CD4-positive, alpha-beta T cell treated with Interleukin-17A for 4 hours (primary cell): ENCODE data around the gene MMP15.
"Not testable (repeated sequence)": the region's sequence is repeated elsewhere in the genome, so short reads cannot be mapped to it uniquely, and the experiment has no call there.

Experiments
- DNase-seq: peaks from one replicate; pipeline ENCODE4 v3.0.0-alpha.2; 2020; ENCODE audit warnings: mixed read lengths

The MMP15 gene

DNA sequence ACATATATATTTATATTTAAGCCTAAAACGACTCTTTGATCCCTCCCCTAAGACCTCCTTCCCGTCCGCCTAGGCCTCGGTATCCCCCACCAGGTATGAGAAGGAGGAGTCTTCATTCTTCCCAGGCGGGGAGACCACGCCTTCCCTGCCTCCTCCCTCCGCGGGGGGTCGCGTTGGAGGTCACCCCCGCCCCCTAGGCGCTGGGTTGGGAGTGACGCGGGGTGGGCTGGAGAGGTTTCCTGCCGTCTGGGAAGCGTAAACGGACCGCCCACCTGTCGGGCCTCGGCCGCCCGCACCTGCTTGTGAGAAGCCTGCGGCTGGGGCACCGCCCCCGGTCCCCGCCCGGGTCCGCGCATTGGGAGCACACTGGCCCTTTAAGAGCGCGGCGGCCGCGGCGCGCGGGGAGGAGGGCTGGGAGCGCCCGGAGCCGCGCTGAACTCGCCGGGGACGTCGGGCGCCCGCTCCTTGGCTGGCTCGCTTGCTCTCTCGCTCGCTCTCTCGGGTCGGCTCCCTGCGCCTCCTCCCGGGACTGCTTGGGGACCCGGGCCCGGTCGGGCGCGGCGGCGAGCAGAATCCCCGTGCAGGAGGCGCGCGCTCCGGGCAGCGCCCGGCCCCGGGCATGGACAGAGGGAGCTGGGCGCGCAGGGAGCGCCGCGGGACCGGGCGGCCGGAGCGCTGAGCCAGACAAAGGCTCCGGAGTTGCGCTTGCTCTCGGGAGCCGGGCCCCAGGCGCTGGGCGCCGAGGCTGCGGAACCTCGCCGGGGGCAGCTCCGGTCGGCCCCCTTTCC is at the start of gene MMP15:
MMP15 (plus strand) TSS at position 404 of the 788 bp plus-strand sequence. CDS start 597 bp downstream, outside the sequence.
- DNase-seq = peak; percentile 76

DNA sequence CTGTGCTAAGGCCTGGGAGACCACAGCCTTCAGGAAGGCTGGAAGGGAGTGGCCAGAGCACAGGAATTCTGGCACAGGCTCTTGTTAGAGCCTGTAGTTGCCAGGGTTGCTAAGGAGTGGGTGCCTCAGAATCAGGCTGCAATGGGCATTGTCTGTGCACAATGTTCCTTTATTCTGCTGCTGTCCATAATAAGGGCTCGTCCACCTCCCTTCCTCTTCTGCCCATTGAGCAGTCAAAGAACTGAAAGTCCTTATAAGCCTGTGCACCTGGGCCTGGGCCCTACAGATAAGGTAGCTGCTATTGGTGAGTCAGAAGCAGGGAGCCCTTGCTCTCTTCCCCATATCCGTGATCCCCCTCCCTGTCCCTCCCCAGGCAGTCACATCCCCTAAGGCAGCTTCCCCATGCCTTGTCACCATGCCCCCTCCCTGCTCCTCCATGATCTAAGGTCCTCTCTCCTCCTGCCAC is 49.2 kb upstream of the MMP15 start:
- DNase-seq = no peak

DNA sequence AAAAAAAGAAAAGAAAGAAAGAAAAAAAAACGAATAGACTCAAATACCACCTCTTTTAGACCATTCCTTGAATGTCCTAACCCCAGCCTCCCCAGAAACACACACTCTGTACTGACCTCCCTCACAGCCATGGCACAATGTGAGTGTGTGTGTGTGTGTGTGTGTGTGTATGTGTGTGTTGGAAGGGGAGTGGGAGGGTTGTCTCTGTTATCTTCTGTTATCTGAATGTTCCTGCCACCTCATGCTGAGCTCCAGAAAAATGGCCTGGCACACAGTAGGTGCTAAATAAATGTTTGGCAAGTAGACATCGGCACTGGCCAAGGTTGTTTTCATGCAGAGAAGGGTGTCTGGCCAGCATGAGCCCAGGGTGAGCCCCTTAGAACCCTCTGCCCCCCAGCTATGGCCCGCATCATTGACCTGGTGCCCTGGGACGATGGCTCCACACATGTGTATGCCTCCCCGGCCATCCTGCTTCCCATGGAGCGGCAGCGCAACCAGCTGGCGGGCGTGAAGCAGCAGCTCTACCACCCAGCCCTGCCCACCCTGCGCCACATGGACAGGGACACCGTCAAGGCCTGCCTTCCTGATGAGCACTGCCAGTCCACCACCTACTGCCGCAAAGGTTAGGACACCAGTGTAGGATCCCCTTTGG is 48.0 kb upstream of the MMP15 start:
- DNase-seq = no peak

DNA sequence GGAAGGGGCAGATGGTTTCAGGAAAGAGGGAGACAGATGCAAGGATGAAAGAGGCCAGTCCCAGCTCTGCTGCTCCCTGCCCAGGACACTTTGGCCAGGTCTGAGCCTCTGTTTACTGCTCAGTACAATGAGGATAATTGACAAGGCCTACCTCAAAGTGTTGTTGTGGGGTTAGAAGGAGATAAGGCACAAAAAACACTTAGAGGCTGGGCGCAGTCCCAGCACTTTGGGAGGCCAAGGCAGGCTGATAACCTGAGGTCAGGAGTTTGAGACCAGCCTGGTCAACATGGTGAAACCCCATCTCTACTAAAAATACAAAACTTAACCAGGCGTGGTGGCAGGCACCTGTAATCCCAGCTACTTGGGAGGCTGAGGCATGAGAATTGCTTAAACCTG is 47.5 kb upstream of the MMP15 start:
- DNase-seq = not testable (repeated sequence)

DNA sequence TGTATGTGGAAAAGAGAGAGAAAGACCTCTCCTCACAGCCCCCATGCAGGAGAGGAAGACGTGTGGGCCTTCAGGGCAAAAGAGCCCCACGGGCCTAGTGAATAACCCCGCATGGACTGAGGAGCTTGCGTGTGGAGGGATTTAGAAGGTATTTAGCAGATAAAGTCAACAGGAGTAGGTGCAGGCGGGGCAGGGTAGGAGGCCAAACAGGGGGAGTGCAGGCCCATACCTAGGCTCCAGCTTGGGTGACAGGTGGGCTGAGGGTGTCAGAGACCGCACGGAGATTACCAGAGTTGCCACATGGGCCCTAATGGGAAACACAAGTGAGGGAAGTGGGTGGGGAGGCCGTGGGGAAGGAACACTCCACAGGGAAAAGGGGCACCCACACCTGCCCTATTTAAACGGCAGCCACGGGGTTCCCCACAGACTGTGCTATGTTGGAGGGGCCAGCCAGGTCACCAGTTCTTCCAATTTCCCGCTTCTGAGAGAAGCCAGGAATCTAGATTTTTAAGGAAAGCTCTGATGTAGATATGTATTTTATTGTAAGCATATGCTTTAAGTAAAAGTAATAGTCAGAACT is 46.5 kb upstream of the MMP15 start:
- no peak for DNase-seq

DNA sequence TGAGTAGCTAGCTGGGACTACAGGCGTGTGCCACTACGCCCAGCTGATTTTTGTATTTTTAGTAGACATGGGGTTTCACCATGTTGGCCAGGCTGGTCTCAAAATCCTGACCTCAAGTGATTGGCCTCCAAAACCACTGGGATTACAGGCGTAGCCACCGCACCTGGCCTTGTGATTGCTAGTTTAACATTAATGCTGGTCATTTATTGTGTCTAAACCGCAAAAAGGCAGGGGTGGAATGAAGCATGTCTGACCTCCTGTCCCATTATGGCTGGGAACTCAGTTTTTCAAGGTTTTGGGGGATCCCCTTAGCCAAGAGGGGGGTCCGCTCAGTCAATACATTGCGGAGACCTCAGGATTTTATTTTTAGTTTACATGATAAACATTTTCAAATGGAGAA is 43.9 kb upstream of the MMP15 start:
- no peak for DNase-seq

DNA sequence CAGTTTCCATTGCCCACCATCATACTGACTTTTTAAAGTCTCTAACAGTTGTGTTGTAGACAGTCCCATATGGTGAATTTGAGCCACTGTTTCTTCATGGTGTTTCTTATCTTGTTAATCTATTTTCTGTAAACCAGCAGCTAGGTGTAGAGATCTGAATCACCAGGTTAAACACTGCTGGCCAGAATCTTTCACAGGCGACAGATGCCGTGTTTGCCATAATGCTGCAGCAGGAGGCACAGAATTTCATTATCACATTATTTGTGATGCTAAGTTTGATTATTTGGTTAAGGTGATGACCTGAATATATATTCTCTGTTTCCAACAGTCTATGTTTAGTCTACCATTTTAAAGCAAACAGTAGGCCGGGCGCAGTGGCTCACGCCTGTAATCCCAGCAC is 43.2 kb upstream of the MMP15 start:
- DNase-seq = no peak

DNA sequence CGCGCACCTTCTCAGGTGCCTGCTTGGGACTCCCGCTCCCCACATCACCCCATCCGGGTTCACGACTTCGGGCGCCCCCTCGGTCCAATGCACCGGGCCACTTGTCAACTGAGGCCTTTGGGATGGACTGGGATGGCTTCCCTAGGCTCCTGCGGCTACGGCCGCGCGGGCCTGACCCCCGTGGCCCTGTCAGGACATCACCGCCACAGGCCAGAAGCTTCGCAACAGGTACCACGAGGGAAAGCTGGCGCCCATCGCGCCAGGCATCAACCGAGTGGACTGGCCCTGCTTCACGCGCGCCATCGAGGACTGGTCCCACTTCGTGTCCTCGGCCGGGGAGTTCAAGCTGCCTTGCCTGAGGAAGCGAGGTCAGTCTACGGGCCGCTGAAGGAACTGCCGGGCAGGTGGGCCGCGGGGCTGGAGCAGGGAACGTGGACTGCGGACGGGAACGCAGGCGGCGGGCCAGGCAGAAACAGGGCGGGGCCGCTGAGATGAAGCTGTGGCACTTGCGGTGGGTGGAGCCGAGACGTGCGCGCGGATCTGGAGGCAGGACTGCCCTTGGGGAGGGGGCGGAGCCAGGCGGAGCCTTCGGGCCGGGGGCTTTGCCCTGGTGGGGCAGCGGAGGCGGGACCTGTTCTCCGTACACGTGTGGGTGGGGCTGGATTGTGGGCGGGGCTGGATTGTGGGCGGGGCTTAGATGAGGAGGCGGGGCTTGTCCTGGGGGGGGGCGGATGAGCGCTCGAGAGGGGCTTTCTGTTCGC is 40.9 kb upstream of the MMP15 start:
- DNase-seq = peak; percentile 97

DNA sequence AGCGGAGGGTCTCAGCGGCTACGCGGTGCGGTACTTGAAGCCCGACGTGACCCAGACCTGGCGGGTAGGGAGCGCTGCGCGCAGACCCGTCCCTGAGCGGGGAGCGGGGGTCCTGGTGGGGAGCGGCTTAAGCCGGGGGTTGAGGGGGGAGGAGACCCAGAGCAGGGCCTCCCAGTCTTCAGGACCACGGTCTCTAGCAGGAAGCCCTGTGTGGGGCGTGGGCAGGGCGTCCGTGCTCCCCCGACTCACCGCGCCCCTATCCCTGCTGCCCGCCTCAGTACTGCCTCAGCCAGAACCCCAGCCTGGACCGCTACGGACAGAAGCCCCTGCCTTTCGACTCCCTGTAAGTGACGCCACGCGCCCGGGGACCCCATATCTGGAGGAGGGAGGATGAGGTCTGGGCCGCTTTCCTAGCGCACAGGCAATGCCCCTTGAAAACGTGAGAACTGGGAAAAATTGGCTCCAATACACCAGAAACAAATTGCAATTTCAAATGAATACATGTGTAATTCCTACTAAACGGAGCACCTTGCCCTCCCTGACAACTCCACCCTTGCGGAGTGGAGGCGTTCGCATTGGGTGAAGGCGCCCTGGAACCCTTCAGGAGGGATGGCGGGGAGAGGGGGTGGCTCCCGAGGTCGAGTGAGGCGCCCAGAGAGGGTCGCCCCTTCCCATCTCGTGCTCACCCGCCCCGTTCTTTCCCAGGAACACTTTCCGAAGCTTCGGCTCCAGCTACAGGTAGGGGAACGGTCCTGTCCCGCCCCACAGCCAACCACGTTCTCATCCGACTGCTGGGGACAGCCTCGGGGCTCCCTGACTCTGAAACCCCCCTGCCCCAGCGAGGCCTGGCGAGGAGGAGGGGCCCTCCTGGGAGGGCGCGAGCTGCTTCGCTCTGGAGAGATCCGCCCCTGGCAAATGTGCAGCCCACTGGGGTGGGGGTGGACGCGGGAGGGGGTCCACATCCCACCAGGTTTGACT is 40.1 kb upstream of the MMP15 start:
- DNase-seq = no peak

DNA sequence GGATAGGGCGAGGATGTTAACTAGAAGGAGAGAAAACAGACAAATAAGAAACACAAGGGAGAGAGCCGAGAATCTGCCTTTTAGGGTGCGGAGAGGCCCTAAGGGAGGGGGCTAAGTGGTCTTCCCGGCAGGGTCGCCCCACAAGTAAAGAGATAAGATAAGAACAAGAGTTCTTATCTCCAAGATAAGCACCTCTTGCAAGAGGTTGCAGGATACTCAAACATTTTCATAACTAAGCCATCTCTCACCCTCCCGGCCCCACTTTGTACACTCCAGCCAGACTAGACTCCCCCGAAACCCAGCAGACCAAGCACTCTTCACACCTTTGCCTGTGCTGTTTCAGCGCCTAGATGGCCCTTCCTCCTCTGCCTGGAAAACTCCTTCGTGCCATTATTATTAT is 39.4 kb upstream of the MMP15 start:
- DNase-seq = no peak

DNA sequence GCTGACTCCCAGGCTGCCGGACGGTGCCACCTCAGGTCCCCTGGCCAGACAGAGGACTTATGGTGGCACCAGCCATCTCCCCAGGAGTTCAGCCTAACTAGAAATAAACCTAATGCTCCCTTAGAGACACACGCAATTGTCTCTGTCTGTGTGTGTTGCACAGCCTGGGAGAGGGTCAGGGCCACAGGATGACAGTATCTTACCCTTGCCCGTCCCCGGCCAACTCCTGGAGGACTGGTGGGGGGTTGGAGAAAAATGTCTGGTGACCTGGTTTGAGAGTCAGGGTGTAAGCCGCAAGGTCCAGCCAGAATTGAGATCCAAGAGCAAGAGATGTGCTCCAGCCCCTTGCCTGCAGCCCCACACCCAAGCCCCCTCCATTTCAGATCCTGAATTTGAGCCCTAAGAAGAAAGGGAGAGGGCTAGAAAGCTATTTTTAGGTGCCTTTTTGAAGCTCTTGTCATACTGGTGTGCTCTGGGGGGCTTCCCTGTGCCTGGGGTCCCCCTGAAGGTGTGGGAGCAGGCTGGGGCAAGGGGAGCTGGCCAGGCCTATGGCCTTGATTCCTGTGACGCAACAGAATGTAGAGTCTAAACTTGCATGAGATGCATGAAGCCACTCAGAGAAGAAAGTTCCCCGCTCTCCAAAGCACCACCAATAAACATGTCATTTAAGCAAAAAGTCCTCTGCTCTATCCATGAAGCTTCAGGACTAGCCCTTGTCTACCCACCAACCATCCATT is 37.9 kb upstream of the MMP15 start:
- DNase-seq = no peak

DNA sequence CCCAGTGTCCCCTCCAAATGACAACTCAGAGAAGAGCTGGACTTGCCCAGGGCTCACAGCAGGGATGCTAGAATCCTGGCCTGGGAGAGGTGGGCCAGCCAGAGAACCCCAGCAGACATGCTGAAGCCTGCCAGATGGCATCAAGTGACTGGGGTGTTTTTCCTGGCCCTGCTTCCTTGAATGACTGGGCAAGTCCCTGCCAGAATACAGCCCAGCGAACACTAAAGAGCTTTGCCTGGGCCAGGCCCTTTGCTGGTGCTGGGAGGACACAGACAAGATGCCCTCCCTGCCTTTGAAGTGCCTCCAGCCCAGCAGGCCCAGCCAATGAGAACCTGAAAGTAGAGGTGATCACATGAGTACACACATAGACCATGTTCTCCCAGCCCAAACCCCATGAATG is 36.6 kb upstream of the MMP15 start:
- no peak for DNase-seq

DNA sequence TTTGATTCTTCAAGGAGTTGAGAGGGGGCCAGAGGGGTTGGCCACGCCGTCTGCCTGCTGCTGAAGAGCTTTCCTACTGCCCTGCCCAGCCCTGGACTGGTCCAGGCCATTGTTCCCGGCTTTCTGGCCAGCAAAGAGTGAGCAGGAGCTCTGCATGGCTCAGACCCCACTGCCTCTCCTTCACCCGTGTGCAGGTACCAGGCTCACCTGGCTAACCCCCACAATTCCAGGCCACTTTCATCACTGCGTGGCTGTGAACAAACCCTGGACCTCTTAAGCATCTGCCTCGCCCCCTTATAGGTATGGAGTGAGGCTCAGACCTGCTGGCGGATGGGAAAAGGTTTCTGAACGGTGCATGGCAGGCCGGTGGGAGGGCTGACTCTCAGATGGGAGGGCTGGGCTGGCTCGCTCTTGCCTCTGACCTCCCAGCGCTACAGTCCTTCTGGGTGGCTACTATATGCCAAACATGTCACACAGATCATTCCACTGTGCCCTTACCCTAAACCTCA is 33.9 kb upstream of the MMP15 start:
- DNase-seq = no peak

DNA sequence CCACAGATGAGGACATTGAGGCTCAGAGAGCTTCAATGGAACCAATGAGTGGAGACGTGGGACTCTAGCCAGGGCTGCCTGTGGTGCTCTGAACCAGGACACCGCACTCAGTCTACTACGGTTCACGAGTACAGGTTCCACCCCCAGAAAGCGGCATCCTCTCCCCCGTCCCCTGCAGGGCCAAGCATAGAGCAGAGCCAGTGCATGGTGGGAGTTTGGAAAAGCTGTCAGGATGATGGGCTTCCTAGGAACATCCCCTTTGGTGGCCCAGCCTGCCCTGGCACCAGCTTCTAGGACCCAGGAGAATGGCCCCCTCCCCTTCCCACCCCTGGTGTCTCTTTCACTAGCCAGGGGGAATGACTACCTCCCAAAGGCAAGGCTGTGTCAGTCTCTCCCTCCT is 33.5 kb upstream of the MMP15 start:
- no peak for DNase-seq

DNA sequence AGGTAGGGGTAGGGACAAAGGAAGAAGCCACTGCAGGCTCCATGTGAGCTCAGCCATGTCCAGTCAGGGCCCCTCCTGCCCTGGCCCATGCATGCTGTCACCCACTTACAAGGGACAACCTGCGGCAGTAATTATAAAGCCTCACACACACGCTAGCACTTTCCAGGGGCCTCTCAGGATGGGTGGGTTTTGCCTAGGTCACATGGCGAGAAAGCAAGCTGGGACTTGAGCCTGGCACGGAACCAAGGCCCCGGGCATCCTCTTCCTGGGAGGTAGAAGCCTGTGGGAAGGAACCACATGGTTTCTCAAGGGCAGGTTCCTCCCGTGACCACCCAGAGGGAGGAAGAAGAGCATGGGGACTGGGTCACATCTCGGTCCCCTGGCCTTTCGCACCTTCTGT is 32.1 kb upstream of the MMP15 start:
- DNase-seq = no peak

DNA sequence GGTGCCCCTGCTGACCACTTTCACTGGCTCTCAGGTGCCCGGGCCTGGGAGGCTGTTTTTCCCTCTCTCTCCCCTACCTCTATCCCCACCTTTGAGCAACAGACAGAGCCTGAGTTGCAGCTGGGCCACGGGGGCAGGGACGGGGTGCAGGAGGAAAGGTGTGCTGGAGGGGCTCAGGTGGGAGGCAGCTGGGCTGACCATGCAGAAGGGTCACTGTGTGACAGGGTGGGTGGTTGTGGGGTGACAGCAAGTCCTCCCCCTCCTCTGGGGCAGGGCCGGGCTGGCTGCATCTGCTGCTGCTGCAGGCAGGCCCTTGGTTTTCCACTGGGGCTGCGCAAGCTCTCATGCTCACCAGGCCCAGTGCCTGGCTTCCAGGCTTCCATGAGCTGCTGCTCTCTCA is 31.7 kb upstream of the MMP15 start:
- DNase-seq = no peak

DNA sequence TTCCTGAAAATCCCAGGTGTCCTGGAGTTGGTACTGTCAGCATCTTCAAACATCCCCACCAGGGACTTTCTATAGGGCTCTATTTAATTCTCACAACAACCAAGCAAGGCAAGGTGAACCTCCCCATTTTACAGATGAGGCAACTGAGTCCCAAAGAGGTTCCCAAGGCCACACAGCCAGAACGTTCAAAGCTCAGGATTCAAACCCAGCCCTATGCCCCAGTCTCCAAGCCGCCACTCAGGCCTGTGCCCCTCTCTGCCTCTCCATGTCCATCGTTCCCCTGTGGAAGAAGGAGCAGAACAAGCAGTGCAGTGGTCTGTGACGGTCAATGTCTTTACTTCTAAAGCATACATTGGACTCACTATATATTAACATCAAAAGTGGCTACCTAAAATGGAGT is 31.2 kb upstream of the MMP15 start:
- no peak for DNase-seq

DNA sequence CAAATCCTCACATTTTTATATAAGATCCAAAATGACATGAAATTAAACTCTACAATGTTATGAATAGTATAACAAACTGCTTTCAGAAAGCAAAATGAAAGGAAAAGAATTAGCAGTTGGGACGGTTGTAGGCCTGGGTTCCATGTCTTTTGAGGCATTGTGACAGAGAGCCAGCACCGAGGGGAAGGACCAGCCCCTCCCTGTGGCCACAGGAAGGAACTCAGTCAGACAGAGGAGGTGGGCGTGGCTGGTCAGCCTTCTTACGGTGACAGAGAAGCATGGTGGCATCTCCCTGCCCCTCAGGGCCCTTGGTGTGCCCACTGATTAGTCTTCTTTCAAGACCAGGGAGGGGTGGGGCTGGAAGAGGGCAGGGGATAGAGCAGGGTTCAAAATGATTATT is 30.8 kb upstream of the MMP15 start:
- DNase-seq = peak; percentile 59

DNA sequence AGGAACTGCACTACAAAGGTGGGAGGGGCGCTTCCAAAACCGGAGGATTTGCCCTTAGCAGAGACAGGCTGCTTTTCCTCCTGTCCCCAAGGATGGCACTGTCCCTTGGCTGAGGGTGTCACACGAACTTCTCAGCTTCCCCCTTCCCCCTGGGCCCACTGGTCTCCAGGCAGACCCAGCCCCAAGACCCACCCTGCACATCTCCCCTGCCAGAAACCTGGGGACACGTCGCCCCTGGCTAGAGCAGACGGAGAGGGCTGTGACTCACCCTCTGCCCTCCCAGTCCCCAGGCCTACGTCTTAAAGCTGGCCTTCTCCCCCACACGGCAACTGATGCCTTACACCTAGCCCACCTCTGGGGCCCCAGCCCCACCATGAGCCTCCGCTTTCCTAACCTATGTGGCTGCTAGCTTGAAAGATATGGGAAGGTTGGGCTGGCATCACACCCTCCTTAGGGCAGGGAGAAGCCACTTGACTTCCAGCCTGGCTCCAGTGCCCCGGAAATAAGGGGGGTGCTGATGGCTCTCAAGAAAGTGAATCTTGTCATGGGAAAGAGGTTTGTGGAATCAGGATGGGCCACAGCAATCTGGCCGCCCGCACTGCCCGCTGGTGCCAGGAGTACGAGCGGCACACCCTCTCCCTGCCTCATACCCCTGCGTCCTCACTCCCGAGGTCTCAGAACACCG is 29.7 kb upstream of the MMP15 start:
- no peak for DNase-seq

DNA sequence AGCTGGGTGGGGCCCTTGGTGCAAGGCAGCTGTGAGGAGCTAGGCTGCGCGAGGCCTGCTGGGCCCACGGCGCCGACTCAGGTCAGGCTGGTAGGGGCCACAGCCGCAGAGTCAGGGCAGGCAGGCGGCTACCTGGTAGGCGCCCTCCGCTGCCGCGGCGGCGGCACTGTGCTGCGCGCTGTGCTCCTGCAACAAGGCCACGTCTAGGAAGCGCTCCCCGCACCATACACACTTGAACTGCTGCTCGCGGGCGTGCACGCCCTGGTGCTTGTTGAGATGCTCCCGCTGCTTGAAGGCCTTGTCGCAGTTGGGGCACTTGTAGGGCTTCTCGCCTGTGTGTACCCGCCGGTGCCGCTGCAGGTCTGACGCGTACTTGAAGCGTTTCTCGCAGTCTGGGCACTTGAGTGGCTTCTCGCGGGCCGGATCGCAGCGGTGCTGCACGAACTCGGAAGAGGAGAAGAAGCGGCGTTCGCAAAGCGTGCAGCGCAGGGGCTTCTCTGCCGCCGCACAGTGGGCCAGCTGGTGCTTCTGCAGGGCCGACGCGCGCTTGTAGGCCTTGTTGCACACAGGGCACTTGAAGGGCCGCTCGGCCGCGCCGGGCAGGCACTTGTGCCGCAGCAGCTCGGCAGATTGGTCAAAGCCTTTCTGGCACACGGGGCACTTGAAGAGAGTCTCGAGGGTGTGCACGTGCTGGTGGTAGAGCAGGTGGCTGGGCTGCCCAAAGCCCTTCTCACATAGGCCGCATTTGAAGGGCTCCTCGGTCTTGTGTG is 29.0 kb upstream of the MMP15 start:
- DNase-seq = no peak
